Measurements from ENCODE around the gene SENP6. TPM values are rescaled to one million over a fixed set of nuclear protein-coding genes. Genes with fewer than 3 reads are reported as not detected.
"Not testable (repeated sequence)": the region's sequence is repeated elsewhere in the genome, so short reads cannot be mapped to it uniquely, and the experiment has no call there.

SENP6 gene
- total RNA-seq, 1 donor from 2014 or later: 82.1 TPM

- Mint-ChIP-seq H3K4me3 (ENCODE audit: unreplicated experiment) (no peak overlapping the region), H3K27me3 (ENCODE audit: low read depth) (no peaks in the 10 kb centered on the region), H3K27ac (ENCODE audit: unreplicated experiment) (no peak overlapping the region), H3K4me1 (ENCODE audit: low read depth) (peaks cover 13% of the 10 kb centered on the region), H3K36me3 (ENCODE audit: low read depth) (peaks cover 17% of the 10 kb centered on the region), H3K9me3 (ENCODE audit: low read depth) (no peaks in the 10 kb centered on the region)
- TF ChIP-seq, protein P1, sequence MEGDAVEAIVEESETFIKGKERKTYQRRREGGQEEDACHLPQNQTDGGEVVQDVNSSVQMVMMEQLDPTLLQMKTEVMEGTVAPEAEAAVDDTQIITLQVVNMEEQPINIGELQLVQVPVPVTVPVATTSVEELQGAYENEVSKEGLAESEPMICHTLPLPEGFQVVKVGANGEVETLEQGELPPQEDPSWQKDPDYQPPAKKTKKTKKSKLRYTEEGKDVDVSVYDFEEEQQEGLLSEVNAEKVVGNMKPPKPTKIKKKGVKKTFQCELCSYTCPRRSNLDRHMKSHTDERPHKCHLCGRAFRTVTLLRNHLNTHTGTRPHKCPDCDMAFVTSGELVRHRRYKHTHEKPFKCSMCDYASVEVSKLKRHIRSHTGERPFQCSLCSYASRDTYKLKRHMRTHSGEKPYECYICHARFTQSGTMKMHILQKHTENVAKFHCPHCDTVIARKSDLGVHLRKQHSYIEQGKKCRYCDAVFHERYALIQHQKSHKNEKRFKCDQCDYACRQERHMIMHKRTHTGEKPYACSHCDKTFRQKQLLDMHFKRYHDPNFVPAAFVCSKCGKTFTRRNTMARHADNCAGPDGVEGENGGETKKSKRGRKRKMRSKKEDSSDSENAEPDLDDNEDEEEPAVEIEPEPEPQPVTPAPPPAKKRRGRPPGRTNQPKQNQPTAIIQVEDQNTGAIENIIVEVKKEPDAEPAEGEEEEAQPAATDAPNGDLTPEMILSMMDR (IDR thresholded peaks at IDR 0.05): no peak
- no peak for DNase-seq (ENCODE audit: low spot score)
Measured at GRCh38 chr6:75691012-75691411, 89.3 kb downstream of the SENP6 start.

- peaks cover 15% of the 10 kb centered on the region for H3K36me3 Mint-ChIP-seq (ENCODE audit: low read depth)
- no peaks in the 10 kb centered on the region for H3K9me3 Mint-ChIP-seq (ENCODE audit: low read depth)
- no peak overlapping the region for H3K4me3 Mint-ChIP-seq (ENCODE audit: unreplicated experiment)
- peaks cover 13% of the 10 kb centered on the region for H3K4me1 Mint-ChIP-seq (ENCODE audit: low read depth)
- H3K27ac Mint-ChIP-seq (ENCODE audit: unreplicated experiment): peak overlapping the region; percentile 51
- DNase-seq (ENCODE audit: low spot score): no peak
- H3K27me3 Mint-ChIP-seq (ENCODE audit: low read depth): no peaks in the 10 kb centered on the region
- TF ChIP-seq, protein P1 (IDR thresholded peaks at IDR 0.05): peak; percentile 50
Measured at GRCh38 chr6:75693534-75693933, 91.9 kb downstream of the SENP6 start.

GRCh38 chr6:75694406-75694805 lies 92.7 kb downstream of the SENP6 start:
- no peak for DNase-seq (ENCODE audit: low spot score)
- no peaks in the 10 kb centered on the region for H3K9me3 Mint-ChIP-seq (ENCODE audit: low read depth)
- TF ChIP-seq, protein P1 (IDR thresholded peaks at IDR 0.05): no peak
- H3K27me3 Mint-ChIP-seq (ENCODE audit: low read depth): no peaks in the 10 kb centered on the region
- H3K36me3 Mint-ChIP-seq (ENCODE audit: low read depth): peaks cover 15% of the 10 kb centered on the region
- H3K4me3 Mint-ChIP-seq (ENCODE audit: unreplicated experiment): no peak overlapping the region
- H3K27ac Mint-ChIP-seq (ENCODE audit: unreplicated experiment): peak overlapping the region; percentile 2
- peaks cover 13% of the 10 kb centered on the region for H3K4me1 Mint-ChIP-seq (ENCODE audit: low read depth)

DNA sequence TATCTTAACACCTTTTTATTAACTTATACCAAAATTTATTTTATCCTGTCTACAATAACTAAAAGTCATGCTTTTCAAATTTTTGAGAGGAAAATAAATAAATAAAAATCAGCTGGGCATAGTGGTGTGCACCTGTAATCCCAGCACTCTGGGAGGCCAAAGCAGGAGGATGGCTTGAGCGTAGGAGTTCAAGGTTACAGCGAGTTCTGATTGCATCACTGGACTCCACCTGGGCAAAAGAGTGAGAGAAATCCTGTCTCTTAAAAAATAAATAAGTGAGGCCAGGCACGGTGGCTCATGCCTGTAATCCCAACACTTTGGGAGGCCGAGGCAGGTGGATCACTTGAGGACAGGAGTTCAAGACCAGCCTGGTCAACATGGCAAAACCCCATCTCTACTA lies 106.7 kb downstream of the SENP6 start:
- not testable (repeated sequence) for H3K4me3 Mint-ChIP-seq (ENCODE audit: unreplicated experiment); H3K27me3 Mint-ChIP-seq (ENCODE audit: low read depth); H3K9me3 Mint-ChIP-seq (ENCODE audit: low read depth); H3K4me1 Mint-ChIP-seq (ENCODE audit: low read depth); H3K27ac Mint-ChIP-seq (ENCODE audit: unreplicated experiment); DNase-seq (ENCODE audit: low spot score)
- H3K36me3 Mint-ChIP-seq (ENCODE audit: low read depth): peaks cover 26% of the 10 kb centered on the region

DNA sequence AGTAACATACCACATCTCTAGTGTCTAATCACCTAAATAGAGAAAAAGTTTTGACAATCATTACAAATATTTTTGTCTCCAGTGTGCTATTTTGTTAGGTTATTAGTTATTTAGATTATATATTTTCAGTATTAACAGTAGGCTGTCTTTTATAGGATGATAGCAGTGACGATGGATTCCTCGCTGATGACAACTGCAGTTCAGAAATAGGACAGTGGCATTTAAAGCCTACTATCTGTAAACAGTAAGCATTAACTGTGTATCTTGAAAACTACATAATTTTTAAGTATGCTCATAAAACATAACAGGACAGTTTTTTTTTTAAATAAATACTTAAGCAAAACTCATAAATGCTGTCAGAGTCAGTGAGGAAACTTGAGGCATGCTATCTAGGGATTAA lies 109.5 kb downstream of the SENP6 start:
- H3K4me1 Mint-ChIP-seq (ENCODE audit: low read depth): peaks cover 6% of the 10 kb centered on the region
- peaks cover 31% of the 10 kb centered on the region for H3K36me3 Mint-ChIP-seq (ENCODE audit: low read depth)
- no peaks in the 10 kb centered on the region for H3K9me3 Mint-ChIP-seq (ENCODE audit: low read depth)

DNA sequence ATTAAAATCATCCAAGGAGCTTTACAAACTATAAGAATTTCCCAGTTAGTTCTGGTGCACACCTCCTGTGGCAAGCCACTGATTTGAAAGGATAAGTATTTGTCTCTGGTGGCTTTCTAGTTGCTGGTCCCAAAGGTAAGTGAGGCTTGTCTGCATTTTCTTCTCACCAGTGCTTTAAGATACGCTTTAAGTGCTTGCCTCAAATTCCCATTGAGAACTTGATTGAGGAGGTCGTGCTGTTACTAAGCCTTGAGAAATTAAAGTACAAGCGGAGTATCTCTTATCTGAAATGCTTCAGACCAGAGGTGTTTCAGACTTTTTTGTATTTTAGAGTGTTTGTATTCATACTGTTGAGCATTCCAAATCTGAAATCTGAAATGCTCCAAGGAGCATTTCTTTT lies 117.5 kb downstream of the SENP6 start:
- no peaks in the 10 kb centered on the region for H3K4me1 Mint-ChIP-seq (ENCODE audit: low read depth)
- no peak overlapping the region for H3K4me3 Mint-ChIP-seq (ENCODE audit: unreplicated experiment)

More for the DNA sequence above, 109.5 kb downstream of the SENP6 start:
- TF ChIP-seq, protein P1 (IDR thresholded peaks at IDR 0.05): no peak
- Mint-ChIP-seq H3K27ac (ENCODE audit: unreplicated experiment) (no peak overlapping the region), H3K4me3 (ENCODE audit: unreplicated experiment) (no peak overlapping the region), H3K27me3 (ENCODE audit: low read depth) (no peaks in the 10 kb centered on the region)
- DNase-seq (ENCODE audit: low spot score): no peak

More for the DNA sequence above, 117.5 kb downstream of the SENP6 start:
- TF ChIP-seq, protein P1 (IDR thresholded peaks at IDR 0.05): no peak
- no peak for DNase-seq (ENCODE audit: low spot score)
- H3K27me3 Mint-ChIP-seq (ENCODE audit: low read depth): no peaks in the 10 kb centered on the region
- H3K36me3 Mint-ChIP-seq (ENCODE audit: low read depth): peaks cover 19% of the 10 kb centered on the region
- H3K9me3 Mint-ChIP-seq (ENCODE audit: low read depth): no peaks in the 10 kb centered on the region
- no peak overlapping the region for H3K27ac Mint-ChIP-seq (ENCODE audit: unreplicated experiment)
